Measurements from ENCODE around the gene GAS7.

DNA sequence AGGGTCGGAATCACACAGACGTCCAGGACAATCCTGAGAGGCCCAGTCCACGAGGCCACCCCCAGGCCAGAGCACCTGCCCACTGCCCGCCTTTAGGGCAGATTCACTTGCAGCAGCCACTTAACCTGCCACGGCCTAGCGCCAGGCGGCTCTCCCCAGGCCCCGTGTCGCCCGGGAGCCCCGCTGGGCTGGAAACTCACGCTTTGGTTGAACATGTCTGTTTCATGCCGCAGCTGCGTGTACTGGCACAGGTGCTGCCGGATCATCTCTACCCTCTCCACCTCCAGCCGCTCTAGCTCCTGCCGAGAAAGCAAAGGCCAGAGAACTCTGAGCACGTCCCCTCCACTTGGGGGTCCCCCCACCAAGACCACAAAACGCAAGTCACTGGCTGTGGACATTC, 280.6 kb downstream of the GAS7 start:
- TF ChIP-seq EZH2 (IDR thresholded peaks at IDR 0.05) (no peak), POLR2AphosphoS5 (IDR thresholded peaks at IDR 0.05; ENCODE audit: borderline replicate concordance, low read depth, low read length) (no peak)
